Measurements from ENCODE around the gene SLC1A3. TPM values are rescaled to one million over a fixed set of nuclear protein-coding genes. Genes with fewer than 3 reads are reported as not detected.

SLC1A3 gene
- total and polyA plus RNA-seq, 10 of the 15 experiments (the other 5 are each of a cell fraction or from before 2014, with no cell fraction given), result 0.23 to 4.4 (median 3.3) TPM

- TF ChIP-seq SIN3A (IDR thresholded peaks at IDR 0.05; ENCODE audit: low read depth, low read length) (no peak), RELB (IDR thresholded peaks at IDR 0.05; ENCODE audit: low read depth) (peak; percentile 51; the same call in 1 of the 2 replicates), FOXK2 (IDR thresholded peaks at IDR 0.05) (no peak), BCL3 (IDR thresholded peaks at IDR 0.05; ENCODE audit: borderline replicate concordance, insufficient read depth, low read depth, low read length, poor library complexity, severe bottlenecking) (peak; percentile 30), JUNB (IDR thresholded peaks at IDR 0.05) (0 out of 2 replicates have a peak, but pooled peaks have one; percentile 36), SMARCA5 (IDR thresholded peaks at IDR 0.05) (no peak), PML (IDR thresholded peaks at IDR 0.05; ENCODE audit: low read length) (0 out of 2 replicates have a peak, but pooled peaks have one; percentile 42), RUNX3 (IDR thresholded peaks at IDR 0.05; ENCODE audit: low read length) (peak; percentile 78), HCFC1 (IDR thresholded peaks at IDR 0.05; ENCODE audit: low read length) (no peak), TCF3 (IDR thresholded peaks at IDR 0.05; ENCODE audit: borderline replicate concordance, insufficient read depth, low read depth, low read length) (no peak)
Observed at GRCh38 chr5:36720688-36721087, 114.3 kb downstream of the SLC1A3 start (continued).
